CD4-positive, alpha-beta T cell (primary cell): ENCODE data around the gene TAF3. TPM values are rescaled to one million over a fixed set of nuclear protein-coding genes. Genes with fewer than 3 reads are reported as not detected.

Source experiments
- ATAC-seq: fragments of 200-7000 bp; cut with Tn5 transposase; one replicate; pipeline ENCODE4 v1.10.0; 2022; ENCODE audit warnings: mild to moderate bottlenecking; ENCODE audit not compliant: poor library complexity
- CTCF ChIA-PET: fragments of 350-600 bp; sonication (Branson Sonifier 250); formaldehyde crosslinking; loops from one replicate; lab custom pipeline; 2021; ENCODE audit warnings: antibody characterized with exemption, inconsistent platforms; lab: Charles Lee
- POLR2A ChIA-PET: fragments of 350-600 bp; sonication (Branson Sonifier 250); formaldehyde crosslinking; loops from one replicate; lab custom pipeline; 2021; ENCODE audit warnings: antibody characterized with exemption, inconsistent platforms; lab: Charles Lee
- DNase-seq, 14 experiments: peaks; one replicate each; pipeline ENCODE4 v3.0.0-alpha.2; 2013 to 2020; ENCODE audit warnings: mixed read lengths in 2 of 14
- H3K27ac ChIP-seq, 2 donors: one replicate each; pipeline versions ENCODE4 v1.5.1 to v1.7.0; 2013; ENCODE audit warnings: low read length in 2 of 2, low read depth in 1 of 2, mild to moderate bottlenecking in 1 of 2
- H3K27me3 ChIP-seq, 2 experiments: 1 replicate in 1 of 2; 2 replicates in 1 of 2; pipeline versions ENCODE4 v1.6.1 to v1.7.0; 2013; ENCODE audit warnings: low read length in 2 of 2, control low read depth in 1 of 2, mild to moderate bottlenecking in 1 of 2, moderate library complexity in 1 of 2; ENCODE audit not compliant: insufficient read depth in 2 of 2, control insufficient read depth in 1 of 2
- H3K36me3 ChIP-seq: one replicate; pipeline ENCODE4 v1.6.1; 2013; ENCODE audit warnings: low read length, control low read depth; ENCODE audit not compliant: insufficient read depth
- H3K4me1 ChIP-seq: one replicate; pipeline ENCODE4 v1.6.1; 2013; ENCODE audit warnings: low read length, control low read depth; ENCODE audit not compliant: insufficient read depth
- H3K4me3 ChIP-seq: one replicate; pipeline ENCODE4 v1.5.1; 2013; ENCODE audit warnings: mild to moderate bottlenecking, low read length, moderate library complexity
- H3K9me3 ChIP-seq, 2 experiments: 1 replicate in 1 of 2; 2 replicates in 1 of 2; pipeline versions ENCODE4 v1.6.1 to v1.7.0; 2013; ENCODE audit warnings: low read length in 2 of 2, mild to moderate bottlenecking in 2 of 2, control low read depth in 1 of 2, moderate library complexity in 1 of 2; ENCODE audit not compliant: control insufficient read depth in 1 of 2, insufficient read depth in 1 of 2
- H3K27ac Mint-ChIP-seq: one replicate; pipeline ENCODE4 v1.8.0; 2020; ENCODE audit warnings: mixed read lengths
- H3K27me3 Mint-ChIP-seq: one replicate; pipeline ENCODE4 v1.8.0; 2021; ENCODE audit warnings: mixed read lengths
- H3K36me3 Mint-ChIP-seq: one replicate; pipeline ENCODE4 v1.8.0; 2021; ENCODE audit warnings: low read depth, mixed read lengths
- H3K4me1 Mint-ChIP-seq: one replicate; pipeline ENCODE4 v1.8.0; 2021; ENCODE audit warnings: low read depth, mixed read lengths
- H3K4me3 Mint-ChIP-seq: one replicate; pipeline ENCODE4 v1.8.0; 2020; ENCODE audit warnings: mild to moderate bottlenecking, mixed read lengths
- H3K9me3 Mint-ChIP-seq: one replicate; pipeline ENCODE4 v1.8.0; 2020; ENCODE audit warnings: mixed read lengths
- CTCF ChIP-seq: fragments of 200-600 bp; IDR thresholded peaks from one replicate; pipeline ENCODE4 v1.8.0; 2022; ENCODE audit warnings: antibody characterized with exemption, mild to moderate bottlenecking
- intact Hi-C, 2 experiments: fragments of 100-400 bp; cut with DNase I in 1 of 2; cut with micrococcal nuclease in 1 of 2; formaldehyde crosslinking; loops; one replicate each; pipeline versions ENCODE4 v1.15.1 to v1.9.0; 2023 to 2025; cut with DNase I, micrococcal nuclease
- total RNA-seq, 174 experiments: library from RNA in 2 of 174; stranded (reverse) in 2 of 174; gene quantifications; one replicate each; pipeline ENCODE4 v1.2.3 and lab custom pipeline; 2021 to 2026

TAF3 gene
- total RNA-seq, 2 experiments from 2014 or later = 12.6 to 12.8 TPM

- no peak overlapping the region for H3K27ac Mint-ChIP-seq
- H3K4me1 ChIP-seq = no peaks in the 10 kb centered on the region
- no peak overlapping the region for H3K4me3 Mint-ChIP-seq
- no peak overlapping the region for H3K27ac ChIP-seq
- H3K36me3 Mint-ChIP-seq = peaks cover 56% of the 10 kb centered on the region
- ChIA-PET POLR2A (no interaction called here), CTCF (no interaction called here)
- no peaks in the 10 kb centered on the region for H3K27me3 Mint-ChIP-seq
- no peak for TF ChIP-seq CTCF
- H3K9me3 ChIP-seq = no peaks in the 10 kb centered on the region
- H3K9me3 Mint-ChIP-seq = no peaks in the 10 kb centered on the region
- intact Hi-C loops = no loop called here
- H3K27me3 ChIP-seq = no peaks in the 10 kb centered on the region
- peaks cover 14% of the 10 kb centered on the region for H3K36me3 ChIP-seq
- ATAC-seq (no peak), DNase-seq (no peak)
- H3K4me3 ChIP-seq = no peak overlapping the region
- H3K4me1 Mint-ChIP-seq = peaks cover 35% of the 10 kb centered on the region
Measured at GRCh38 chr10:7895699-7896090, 77.4 kb downstream of the TAF3 start.

GRCh38 chr10:7896297-7896696 is 78.0 kb downstream of the TAF3 start:
- H3K36me3 Mint-ChIP-seq = peaks cover 56% of the 10 kb centered on the region
- ChIA-PET POLR2A (no interaction called here), CTCF (no interaction called here)
- no peaks in the 10 kb centered on the region for H3K27me3 ChIP-seq
- peaks cover 30% of the 10 kb centered on the region for H3K4me1 Mint-ChIP-seq
- H3K4me3 ChIP-seq = no peak overlapping the region
- H3K4me3 Mint-ChIP-seq = no peak overlapping the region
- no peak for ATAC-seq
- no peak overlapping the region for H3K27ac Mint-ChIP-seq
- no peaks in the 10 kb centered on the region for H3K4me1 ChIP-seq
- peaks cover 14% of the 10 kb centered on the region for H3K36me3 ChIP-seq
- no peak overlapping the region for H3K27ac ChIP-seq
- DNase-seq = no peak
- H3K27me3 Mint-ChIP-seq = no peaks in the 10 kb centered on the region
- no peaks in the 10 kb centered on the region for H3K9me3 Mint-ChIP-seq
- H3K9me3 ChIP-seq = no peaks in the 10 kb centered on the region
- no peak for TF ChIP-seq CTCF
- intact Hi-C loops = no loop called here

GRCh38 chr10:7901256-7901655 is 83.0 kb downstream of the TAF3 start:
- Histone ChIP-seq H3K4me3 (no peak overlapping the region), H3K27ac (no peak overlapping the region), H3K36me3 (peaks cover 9% of the 10 kb centered on the region), H3K9me3 (no peaks in the 10 kb centered on the region), H3K4me1 (no peaks in the 10 kb centered on the region), H3K27me3 (no peaks in the 10 kb centered on the region)
- Mint-ChIP-seq H3K27me3 (no peaks in the 10 kb centered on the region), H3K4me1 (peaks cover 31% of the 10 kb centered on the region), H3K4me3 (no peak overlapping the region), H3K27ac (no peak overlapping the region), H3K9me3 (no peaks in the 10 kb centered on the region), H3K36me3 (peaks cover 40% of the 10 kb centered on the region)
- TF ChIP-seq CTCF = no peak
- intact Hi-C loops = no loop called here
- DNase-seq (no peak), ATAC-seq (no peak)
- POLR2A ChIA-PET = no interaction called here
- CTCF ChIA-PET = no interaction called here
